ENCODE data around the gene HMGCS2.
A peak's percentile ranks its signal among the peaks of the same experiment; 100 is the strongest.
"Not testable (repeated sequence)": the region's sequence is repeated elsewhere in the genome, so short reads cannot be mapped to it uniquely, and the experiment has no call there.

HMGCS2 gene

DNA sequence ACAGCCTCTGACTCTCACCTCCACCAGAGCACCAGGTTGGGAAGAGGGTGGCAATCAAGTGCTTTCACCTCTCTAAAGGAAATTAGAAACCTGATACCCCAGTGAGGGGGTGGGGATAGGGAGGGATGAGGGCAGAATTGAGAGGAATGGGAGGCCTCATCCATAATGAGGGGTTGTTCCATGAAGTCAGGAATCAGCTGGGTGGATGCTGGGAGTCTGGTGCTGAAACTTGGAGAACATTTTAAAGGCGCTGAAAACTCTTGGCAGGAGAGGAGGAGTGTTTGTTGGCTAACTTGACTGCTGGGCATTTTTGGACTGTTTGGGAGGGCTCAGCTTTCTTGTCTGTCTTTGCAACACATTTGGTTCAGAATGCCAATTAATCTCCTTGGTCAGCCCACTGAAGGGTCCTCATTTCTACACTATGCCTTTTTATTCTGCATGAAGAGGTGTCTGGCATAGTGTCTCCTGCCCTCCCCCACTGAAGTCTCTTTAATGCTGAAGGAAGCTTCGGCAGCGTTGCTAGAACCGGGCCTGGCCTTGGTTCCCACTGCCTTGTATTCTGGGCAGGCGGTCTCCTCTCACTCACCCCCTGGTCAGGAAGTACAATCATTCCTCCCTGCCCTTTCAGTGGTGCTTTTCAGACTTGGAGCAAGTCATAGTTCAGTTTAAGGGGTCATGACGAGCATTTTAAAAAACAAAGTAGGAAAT is 54.8 kb downstream of the HMGCS2 start:
- peak; percentile 40 for DNase-seq (ENCODE audit: low read depth)
- peak overlapping the region; percentile 67 for H3K4me3 ChIP-seq (replicated peaks; ENCODE audit: low read depth, low read length)
- TF ChIP-seq, protein P1, sequence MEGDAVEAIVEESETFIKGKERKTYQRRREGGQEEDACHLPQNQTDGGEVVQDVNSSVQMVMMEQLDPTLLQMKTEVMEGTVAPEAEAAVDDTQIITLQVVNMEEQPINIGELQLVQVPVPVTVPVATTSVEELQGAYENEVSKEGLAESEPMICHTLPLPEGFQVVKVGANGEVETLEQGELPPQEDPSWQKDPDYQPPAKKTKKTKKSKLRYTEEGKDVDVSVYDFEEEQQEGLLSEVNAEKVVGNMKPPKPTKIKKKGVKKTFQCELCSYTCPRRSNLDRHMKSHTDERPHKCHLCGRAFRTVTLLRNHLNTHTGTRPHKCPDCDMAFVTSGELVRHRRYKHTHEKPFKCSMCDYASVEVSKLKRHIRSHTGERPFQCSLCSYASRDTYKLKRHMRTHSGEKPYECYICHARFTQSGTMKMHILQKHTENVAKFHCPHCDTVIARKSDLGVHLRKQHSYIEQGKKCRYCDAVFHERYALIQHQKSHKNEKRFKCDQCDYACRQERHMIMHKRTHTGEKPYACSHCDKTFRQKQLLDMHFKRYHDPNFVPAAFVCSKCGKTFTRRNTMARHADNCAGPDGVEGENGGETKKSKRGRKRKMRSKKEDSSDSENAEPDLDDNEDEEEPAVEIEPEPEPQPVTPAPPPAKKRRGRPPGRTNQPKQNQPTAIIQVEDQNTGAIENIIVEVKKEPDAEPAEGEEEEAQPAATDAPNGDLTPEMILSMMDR (IDR thresholded peaks at IDR 0.05; ENCODE audit: low read length, missing control alignments): no peak

DNA sequence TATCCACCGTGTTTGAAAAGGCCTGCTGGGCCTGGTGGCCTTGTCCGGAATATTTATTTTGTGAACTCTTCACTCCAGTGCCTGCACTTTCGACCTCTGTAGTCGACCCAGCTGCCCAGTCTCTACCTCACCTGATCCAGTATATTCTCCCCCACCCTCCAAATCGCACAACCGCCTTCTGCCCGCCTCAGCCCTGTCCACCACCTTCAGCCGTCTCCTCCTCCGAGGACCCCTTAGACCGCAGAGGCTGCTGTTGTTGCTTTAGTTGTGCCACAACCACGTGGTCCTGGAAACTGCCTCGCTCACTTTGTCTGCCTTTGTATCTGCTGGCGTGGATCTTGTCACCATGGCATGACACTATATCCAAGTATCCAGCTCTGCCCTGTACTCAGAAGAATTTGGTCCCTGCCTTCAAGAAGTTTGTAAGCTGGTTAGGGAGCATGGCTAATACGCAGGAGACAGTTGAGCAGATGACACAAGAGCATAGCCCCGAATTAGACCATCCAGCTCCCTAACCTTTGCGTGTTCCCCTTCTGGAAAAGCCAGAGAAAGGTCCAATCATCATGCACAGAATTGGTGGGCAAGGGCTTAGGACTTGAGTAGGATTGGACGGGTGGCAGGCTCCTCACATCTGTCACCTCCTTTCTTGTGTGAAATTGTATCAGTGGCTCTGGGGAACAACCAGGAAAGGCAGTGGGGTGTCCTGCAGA is 55.5 kb downstream of the HMGCS2 start:
- peak; percentile 19 for DNase-seq (ENCODE audit: low read depth)
- peak overlapping the region; percentile 67 for H3K4me3 ChIP-seq (replicated peaks; ENCODE audit: low read depth, low read length)
- TF ChIP-seq, protein P1 (IDR thresholded peaks at IDR 0.05; ENCODE audit: low read length, missing control alignments): no peak

DNA sequence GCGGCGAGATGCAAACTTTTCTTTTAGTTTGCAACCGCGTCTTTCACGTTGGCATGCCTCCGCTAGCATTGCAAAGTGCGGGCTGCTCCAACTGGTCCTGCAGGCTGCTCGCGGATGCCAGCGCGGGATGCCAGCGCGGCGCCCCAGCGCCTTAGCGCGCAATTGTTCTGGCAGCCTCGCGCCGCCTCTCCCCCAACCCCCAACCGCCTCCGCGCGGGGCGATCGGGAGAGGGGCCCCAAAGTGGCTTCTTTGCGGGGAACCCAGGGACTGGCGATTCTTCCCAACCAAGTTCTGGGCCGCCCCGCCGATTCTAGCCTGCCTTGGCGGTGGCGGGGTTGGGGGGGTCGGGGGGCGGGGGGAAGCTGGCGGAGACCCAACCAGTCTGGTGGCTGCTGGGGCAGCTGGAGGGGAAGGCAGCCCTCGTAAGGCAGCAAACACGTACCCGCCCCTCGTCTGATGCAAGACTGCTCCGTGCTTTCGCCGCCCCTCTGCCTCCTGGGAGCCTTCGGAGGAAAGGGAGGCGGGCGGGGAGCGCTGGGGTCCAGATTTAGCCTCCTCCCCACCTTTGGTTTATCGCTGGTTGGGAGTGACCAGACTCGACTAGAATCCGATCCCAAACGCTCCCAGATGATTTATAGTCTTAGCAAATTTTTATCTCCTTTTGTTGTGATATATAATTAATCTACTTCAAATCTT is 56.2 kb downstream of the HMGCS2 start:
- H3K4me3 ChIP-seq (replicated peaks; ENCODE audit: low read depth, low read length): peak overlapping the region; percentile 67
- DNase-seq (ENCODE audit: low read depth): peak; percentile 91
- TF ChIP-seq, protein P1 (IDR thresholded peaks at IDR 0.05; ENCODE audit: low read length, missing control alignments): no peak

DNA sequence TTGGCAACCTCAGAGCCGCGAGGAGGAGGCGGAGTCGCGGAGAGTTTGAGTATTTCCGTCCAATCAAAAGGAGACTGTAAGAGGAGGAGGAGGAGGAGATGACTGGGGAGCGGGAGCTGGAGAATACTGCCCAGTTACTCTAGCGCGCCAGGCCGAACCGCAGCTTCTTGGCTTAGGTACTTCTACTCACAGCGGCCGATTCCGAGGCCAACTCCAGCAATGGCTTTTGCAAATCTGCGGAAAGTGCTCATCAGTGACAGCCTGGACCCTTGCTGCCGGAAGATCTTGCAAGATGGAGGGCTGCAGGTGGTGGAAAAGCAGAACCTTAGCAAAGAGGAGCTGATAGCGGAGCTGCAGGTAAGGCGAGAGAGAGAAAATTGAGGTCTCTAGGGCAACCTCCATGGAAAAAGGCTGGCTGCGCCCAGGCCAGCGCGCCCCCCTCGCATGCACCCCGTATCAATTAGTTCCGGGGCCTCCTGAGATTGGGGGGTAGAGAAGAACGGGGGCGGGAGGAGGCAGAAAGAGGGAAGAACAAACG is 56.8 kb downstream of the HMGCS2 start, which contains the start of gene PHGDH:
Gene PHGDH, plus strand, starts transcription at position 131 of the 538 bp plus-strand sequence. Its CDS starts 89 bp downstream, at position 220.
- TF ChIP-seq, protein P1 (IDR thresholded peaks at IDR 0.05; ENCODE audit: low read length, missing control alignments): no peak
- DNase-seq (ENCODE audit: low read depth): peak; percentile 92
- peak within 1 kb of the TSS; percentile 67 for H3K4me3 ChIP-seq (replicated peaks; ENCODE audit: low read depth, low read length)

DNA sequence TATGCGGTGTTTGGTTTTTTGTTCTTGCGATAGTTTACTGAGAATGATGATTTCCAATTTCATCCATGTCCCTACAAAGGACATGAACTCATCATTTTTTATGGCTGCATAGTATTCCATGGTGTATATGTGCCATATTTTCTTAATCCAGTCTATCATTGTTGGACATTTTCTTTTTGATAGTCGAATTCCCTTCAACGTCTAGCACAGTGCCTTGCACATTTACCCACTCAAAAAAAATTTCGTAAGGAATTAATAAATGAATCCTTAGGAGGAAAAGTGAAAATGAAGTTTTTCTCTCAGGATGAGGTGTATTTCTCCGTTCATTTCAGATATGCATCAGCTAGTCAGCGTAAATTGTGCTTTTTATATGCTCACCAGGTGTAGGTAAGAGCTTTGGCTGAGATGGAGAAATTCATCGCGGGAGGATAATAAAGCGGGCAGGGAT is 57.3 kb downstream of the HMGCS2 start:
- DNase-seq (ENCODE audit: low read depth): not testable (repeated sequence)
- H3K4me3 ChIP-seq (replicated peaks; ENCODE audit: low read depth, low read length): peak overlapping the region; percentile 67

DNA sequence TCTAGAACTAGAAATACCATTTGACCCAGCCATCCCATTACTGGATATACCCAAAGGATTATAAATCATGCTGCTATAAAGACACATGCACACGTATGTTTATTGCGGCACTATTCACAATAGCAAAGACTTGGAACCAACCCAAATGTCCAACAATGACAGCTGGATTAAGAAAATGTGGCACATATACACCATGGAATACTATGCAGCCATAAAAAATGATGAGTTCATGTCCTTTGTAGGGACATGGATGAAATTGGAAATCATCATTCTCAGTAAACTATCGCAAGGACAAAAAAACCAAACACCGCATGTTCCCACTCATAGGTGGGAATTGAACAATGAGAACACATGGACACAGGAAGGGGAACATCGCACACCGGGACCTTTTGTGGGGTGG is 62.1 kb downstream of the HMGCS2 start:
- not testable (repeated sequence) for H3K4me3 ChIP-seq (replicated peaks; ENCODE audit: low read depth, low read length); DNase-seq (ENCODE audit: low read depth)

DNA sequence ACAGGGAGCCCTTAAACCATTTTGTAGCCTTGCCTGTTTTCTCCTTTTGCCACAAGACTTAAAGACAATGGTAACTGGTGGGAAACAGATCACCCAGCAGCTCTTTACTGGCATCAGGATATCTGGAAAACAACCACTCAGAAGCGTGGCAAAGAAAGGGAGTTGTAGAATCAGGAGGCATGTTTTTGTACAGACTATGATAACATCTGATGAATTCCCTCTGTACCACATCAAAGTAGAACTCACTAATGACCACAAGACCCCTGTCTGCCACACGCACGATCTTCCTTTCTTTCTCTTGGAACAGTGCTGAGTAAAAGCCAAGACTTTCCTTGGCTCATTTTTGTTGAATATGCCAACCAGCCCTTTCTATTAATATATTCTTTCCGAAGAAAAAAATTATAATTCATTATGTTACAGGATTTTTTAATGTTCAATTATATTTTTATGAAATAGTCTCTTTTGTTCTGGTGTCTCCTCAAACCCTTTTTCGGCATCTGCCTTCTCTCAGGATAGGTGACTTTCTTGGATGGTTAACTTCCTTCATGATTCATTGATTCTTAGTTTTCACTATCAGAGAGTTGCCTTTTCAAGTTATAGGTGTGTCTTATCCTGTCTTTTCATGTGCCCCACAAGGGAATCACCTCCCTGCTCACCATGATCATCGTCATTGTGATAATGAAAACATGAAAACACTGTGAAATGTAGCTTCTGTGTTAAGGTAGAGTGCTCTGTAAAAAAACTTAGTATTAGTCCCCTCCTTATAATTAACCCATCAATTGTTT is 64.8 kb downstream of the HMGCS2 start:
- no peak overlapping the region for H3K4me3 ChIP-seq (replicated peaks; ENCODE audit: low read depth, low read length)
- DNase-seq (ENCODE audit: low read depth): no peak
- TF ChIP-seq, protein P1 (IDR thresholded peaks at IDR 0.05; ENCODE audit: low read length, missing control alignments): no peak
